ENCODE data around the gene TBRG1. TPM values are rescaled to one million over a fixed set of nuclear protein-coding genes. Genes with fewer than 3 reads are reported as not detected.
A peak's percentile ranks its signal among the peaks of the same experiment; 100 is the strongest.
"Not testable (repeated sequence)": the region's sequence is repeated elsewhere in the genome, so short reads cannot be mapped to it uniquely, and the experiment has no call there.

Gene TBRG1
- total and polyA plus RNA-seq, 12 donors: 22.3 to 66.7 (median 37.2) TPM

- Histone ChIP-seq H3K27ac (no peak overlapping the region), H3K9me3 (replicated peaks in 1 of 3) (no peaks in the 10 kb centered on the region), H3K4me1 (replicated peaks in 1 of 2) (no peaks in the 10 kb centered on the region), H3K36me3 (replicated peaks in 1 of 2) (no peaks in the 10 kb centered on the region), H3K4me3 (no peak overlapping the region), H3K27me3 (no peaks in the 10 kb centered on the region)
- intact Hi-C loops (cut with DNase I): no loop called here
- no peak for DNase-seq
- TF ChIP-seq CTCF (IDR thresholded peaks at IDR 0.05) (no peak), POLR2A (IDR thresholded peaks at IDR 0.05) (no peak)
Observed at GRCh38 chr11:124597626-124598025, 25.0 kb upstream of the TBRG1 start.

GRCh38 chr11:124600621-124601320 lies 21.9 kb upstream of the TBRG1 start:
- H3K4me3 ChIP-seq: no peak overlapping the region
- H3K4me1 ChIP-seq (replicated peaks in 1 of 2): no peaks in the 10 kb centered on the region
- 62 to 71% (median 62%) methylated on average over 5 of the region's 5 CpGs for WGBS, 4 donors
- intact Hi-C loops (cut with DNase I): no loop called here
- no peak for DNase-seq
- no peaks in the 10 kb centered on the region for H3K9me3 ChIP-seq (replicated peaks in 1 of 3)
- TF ChIP-seq POLR2A (IDR thresholded peaks at IDR 0.05) (no peak), CTCF (IDR thresholded peaks at IDR 0.05) (no peak)
- no peak overlapping the region for H3K27ac ChIP-seq
- H3K27me3 ChIP-seq: no peaks in the 10 kb centered on the region
- H3K36me3 ChIP-seq (replicated peaks in 1 of 2): no peaks in the 10 kb centered on the region

- no peaks in the 10 kb centered on the region for H3K9me3 ChIP-seq (replicated peaks in 1 of 3)
- H3K4me1 ChIP-seq (replicated peaks in 1 of 2): no peaks in the 10 kb centered on the region
- no peaks in the 10 kb centered on the region for H3K36me3 ChIP-seq (replicated peaks in 1 of 2)
- no peaks in the 10 kb centered on the region for H3K27me3 ChIP-seq
- no peak for DNase-seq
- TF ChIP-seq CTCF (IDR thresholded peaks at IDR 0.05): no peak
- TF ChIP-seq POLR2A (IDR thresholded peaks at IDR 0.05): no peak
- intact Hi-C loops (cut with DNase I): no loop called here
- no peak overlapping the region for H3K27ac ChIP-seq
- H3K4me3 ChIP-seq: no peak overlapping the region
- WGBS, 4 donors: 72 to 89% (median 79%) methylated on average over 3 of the region's 3 CpGs
Observed at GRCh38 chr11:124602193-124602592, 20.5 kb upstream of the TBRG1 start.

- 72 to 75% (median 74%) methylated on average over 3 of the region's 3 CpGs for WGBS, 4 donors
- H3K36me3 ChIP-seq (replicated peaks in 1 of 2); H3K4me1 ChIP-seq (replicated peaks in 1 of 2); intact Hi-C loops (cut with DNase I); H3K9me3 ChIP-seq (replicated peaks in 1 of 3); H3K27ac ChIP-seq; DNase-seq; H3K27me3 ChIP-seq; H3K4me3 ChIP-seq: not testable (repeated sequence)
Observed at GRCh38 chr11:124602723-124603122, 19.9 kb upstream of the TBRG1 start.

- no peak for TF ChIP-seq CTCF (IDR thresholded peaks at IDR 0.05)
- TF ChIP-seq POLR2A (IDR thresholded peaks at IDR 0.05): no peak
- DNase-seq: peak in 2 of 7 donors; percentile 23 to 31
- intact Hi-C loops (cut with DNase I): no loop called here
- no peaks in the 10 kb centered on the region for H3K27me3 ChIP-seq
- 75 to 97% (median 78%) methylated on average over 3 of the region's 3 CpGs for WGBS, 4 donors
- H3K27ac ChIP-seq: no peak overlapping the region
- H3K9me3 ChIP-seq (replicated peaks in 1 of 3): no peaks in the 10 kb centered on the region
- H3K4me1 ChIP-seq (replicated peaks in 1 of 2): no peaks in the 10 kb centered on the region
- no peak overlapping the region for H3K4me3 ChIP-seq
- no peaks in the 10 kb centered on the region for H3K36me3 ChIP-seq (replicated peaks in 1 of 2)
Observed at GRCh38 chr11:124605719-124606118, 16.9 kb upstream of the TBRG1 start.
